Loucy (cell line): ENCODE measurements around the gene IL1RAPL2.

Source experiments
- H2AFZ ChIP-seq: fragments of 200-600 bp; sonication (generic); 2 replicates; pipeline ENCODE4 v1.6.0; 2016; ENCODE audit warnings: antibody characterized with exemption, mild to moderate bottlenecking, low read length, moderate library complexity
- H3F3A ChIP-seq: fragments of 200-600 bp; 2 replicates; pipeline ENCODE4 v1.6.0; 2016; ENCODE audit warnings: antibody characterized with exemption, low read depth, mild to moderate bottlenecking
- H3K27me3 ChIP-seq: fragments of 200-600 bp; sonication (generic); 2 replicates; pipeline ENCODE4 v1.6.1; 2014; ENCODE audit warnings: low read length, mild to moderate bottlenecking; ENCODE audit not compliant: insufficient read depth, poor library complexity, severe bottlenecking
- H3K36me3 ChIP-seq: fragments of 200-600 bp; sonication (generic); 2 replicates; pipeline ENCODE4 v1.6.1; 2016; ENCODE audit warnings: low read length; ENCODE audit not compliant: insufficient read depth
- H3K4me1 ChIP-seq: fragments of 200-600 bp; sonication (generic); 2 replicates; pipeline ENCODE4 v1.5.1; 2014; ENCODE audit warnings: low read length, mild to moderate bottlenecking; ENCODE audit not compliant: insufficient read depth, poor library complexity, severe bottlenecking
- H3K4me2 ChIP-seq: fragments of 200-600 bp; sonication (generic); 2 replicates; pipeline ENCODE4 v1.6.0; 2014; ENCODE audit warnings: antibody characterized with exemption, low read length, low read depth, mild to moderate bottlenecking; ENCODE audit not compliant: poor library complexity, severe bottlenecking
- H3K4me3 ChIP-seq: fragments of 200-600 bp; sonication (generic); 2 replicates; pipeline ENCODE4 v1.5.1; 2014; ENCODE audit warnings: low read length, mild to moderate bottlenecking, mixed read lengths; ENCODE audit not compliant: poor library complexity, severe bottlenecking
- H3K79me2 ChIP-seq: fragments of 200-600 bp; sonication (generic); 2 replicates; pipeline ENCODE4 v1.6.1; 2014; ENCODE audit warnings: low read length; ENCODE audit not compliant: insufficient read depth
- H3K9ac ChIP-seq: fragments of 200-600 bp; sonication (generic); 2 replicates; pipeline ENCODE4 v1.6.0; 2014; ENCODE audit warnings: mild to moderate bottlenecking, low read depth, low read length, moderate library complexity; ENCODE audit not compliant: poor library complexity, severe bottlenecking
- H3K9me2 ChIP-seq: fragments of 200-600 bp; sonication (generic); replicated peaks from 2 replicates; pipeline ENCODE4 v1.6.1; 2016; ENCODE audit warnings: low read depth, low read length, mixed read lengths
- H3K9me3 ChIP-seq: fragments of 200-600 bp; sonication (generic); 2 replicates; pipeline ENCODE4 v1.6.1; 2014; ENCODE audit warnings: mild to moderate bottlenecking, antibody characterized with exemption, low read length, low read depth; ENCODE audit not compliant: insufficient read depth
- H4K20me1 ChIP-seq: fragments of 200-600 bp; sonication (generic); 2 replicates; pipeline ENCODE4 v1.6.0; 2014; ENCODE audit warnings: antibody characterized with exemption, low read length, mild to moderate bottlenecking; ENCODE audit not compliant: insufficient read depth, poor library complexity, severe bottlenecking
- CTCF ChIP-seq: fragments of 200-600 bp; sonication (generic); conservative IDR thresholded peaks from 2 replicates; pipeline ENCODE4 v1.5.1; 2014; ENCODE audit warnings: mild to moderate bottlenecking, antibody characterized with exemption, low read length
- EZH2phosphoT487 ChIP-seq: fragments of 200-600 bp; IDR thresholded peaks from 2 replicates; pipeline ENCODE4 v1.6.1; 2018; ENCODE audit warnings: antibody characterized with exemption, mild to moderate bottlenecking, moderate library complexity, borderline replicate concordance

Gene IL1RAPL2

GRCh38 chrX:104953251-104953650 is 387.3 kb downstream of the IL1RAPL2 start:
- Histone ChIP-seq H3K9me2 (no peaks in the 10 kb centered on the region), H3K36me3 (no peaks in the 10 kb centered on the region), H3K4me1 (no peaks in the 10 kb centered on the region), H3K9me3 (no peaks in the 10 kb centered on the region), H3F3A (no peaks in the 10 kb centered on the region), H4K20me1 (no peaks in the 10 kb centered on the region), H3K4me2 (no peak overlapping the region), H3K27me3 (no peaks in the 10 kb centered on the region), H3K79me2 (no peaks in the 10 kb centered on the region), H3K9ac (no peak overlapping the region), H3K4me3 (no peak overlapping the region), H2AFZ (no peak overlapping the region)
- TF ChIP-seq EZH2phosphoT487 (no peak), CTCF (no peak)

GRCh38 chrX:104961926-104962325 is 395.9 kb downstream of the IL1RAPL2 start:
- no peaks in the 10 kb centered on the region for H3K9me2 ChIP-seq
- H3K9ac ChIP-seq = no peak overlapping the region
- no peak overlapping the region for H3K4me2 ChIP-seq
- TF ChIP-seq CTCF (no peak), EZH2phosphoT487 (no peak)
- no peaks in the 10 kb centered on the region for H3K36me3 ChIP-seq
- H3K4me1 ChIP-seq = no peaks in the 10 kb centered on the region
- no peaks in the 10 kb centered on the region for H4K20me1 ChIP-seq
- no peaks in the 10 kb centered on the region for H3F3A ChIP-seq
- H3K9me3 ChIP-seq = no peaks in the 10 kb centered on the region
- no peaks in the 10 kb centered on the region for H3K27me3 ChIP-seq
- H3K4me3 ChIP-seq = no peak overlapping the region
- H3K79me2 ChIP-seq = no peaks in the 10 kb centered on the region
- H2AFZ ChIP-seq = no peak overlapping the region

- Histone ChIP-seq H3K9ac (no peak overlapping the region), H3K27me3 (no peaks in the 10 kb centered on the region), H3K9me3 (no peaks in the 10 kb centered on the region), H4K20me1 (no peaks in the 10 kb centered on the region), H2AFZ (no peak overlapping the region), H3K4me2 (no peak overlapping the region), H3K79me2 (no peaks in the 10 kb centered on the region), H3F3A (no peaks in the 10 kb centered on the region), H3K36me3 (no peaks in the 10 kb centered on the region), H3K4me3 (no peak overlapping the region), H3K9me2 (no peaks in the 10 kb centered on the region), H3K4me1 (no peaks in the 10 kb centered on the region)
- TF ChIP-seq CTCF = no peak
- no peak for TF ChIP-seq EZH2phosphoT487
These were observed 402.2 kb downstream of the IL1RAPL2 start for GRCh38 chrX:104968241-104968640.
